ENCODE data around the gene COL28A1.
"Not testable (repeated sequence)": the region's sequence is repeated elsewhere in the genome, so short reads cannot be mapped to it uniquely, and the experiment has no call there.

DNA sequence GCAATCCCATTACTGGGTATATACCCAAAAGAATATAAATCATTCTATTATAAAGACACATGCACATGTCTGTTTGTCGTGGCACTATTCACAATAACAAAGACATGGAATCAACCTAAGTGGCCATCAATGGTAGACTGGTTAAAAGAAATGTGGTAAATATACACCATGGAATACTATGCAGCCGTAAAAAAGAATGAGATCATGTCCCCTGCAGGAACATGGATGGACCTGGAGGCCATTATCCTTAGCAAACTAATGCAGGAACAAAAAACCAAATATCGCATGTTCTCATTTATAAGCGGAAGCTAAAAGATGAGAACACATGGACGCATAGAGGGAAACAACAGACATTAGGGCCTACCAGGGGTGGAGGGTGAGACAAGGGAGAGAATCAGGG is 25.9 kb upstream of the COL28A1 start:
- TF ChIP-seq CTCF (IDR thresholded peaks at IDR 0.05; ENCODE audit: low read depth, low read length); EZH2phosphoT487 (IDR thresholded peaks at IDR 0.05; ENCODE audit: low read depth): not testable (repeated sequence)
